Spleen (tissue), 11 donors: Measurements from ENCODE around the gene CXCL3. TPM values are rescaled to one million over a fixed set of nuclear protein-coding genes. Genes with fewer than 3 reads are reported as not detected.
A peak's percentile ranks its signal among the peaks of the same experiment; 100 is the strongest.

Experiments used
- DNase-seq: peaks from one replicate; pipeline ENCODE4 v3.0.0-alpha.2; 2020
- H3K27ac ChIP-seq, 8 donors: fragments of 200-600 bp; sonication (generic) in 7 of 8; 1 replicate in 4 of 8; 2 replicates in 4 of 8; pipeline versions ENCODE4 v1.5.0 to v1.8.0; 2016 to 2021; ENCODE audit warnings: inconsistent platforms in 4 of 8, mild to moderate bottlenecking in 4 of 8, moderate library complexity in 1 of 8
- H3K27me3 ChIP-seq, 7 donors: fragments of 200-600 bp; sonication (generic) in 6 of 7; replicated peaks in 1 of 7; 1 replicate in 4 of 7; 2 replicates in 3 of 7; pipeline versions ENCODE4 v1.5.0 to v1.8.0; 2016 to 2021; ENCODE audit warnings: inconsistent platforms in 3 of 7, mild to moderate bottlenecking in 1 of 7
- H3K36me3 ChIP-seq, 6 donors: fragments of 200-600 bp; sonication (generic) in 5 of 6; 1 replicate in 4 of 6; 2 replicates in 2 of 6; pipeline versions ENCODE4 v1.5.0 to v1.8.0; 2016 to 2021; ENCODE audit warnings: inconsistent platforms in 2 of 6
- H3K4me1 ChIP-seq, 6 donors: fragments of 200-600 bp; sonication (generic) in 5 of 6; 1 replicate in 3 of 6; 2 replicates in 3 of 6; pipeline versions ENCODE4 v1.5.0 to v1.8.0; 2016 to 2021; ENCODE audit warnings: inconsistent platforms in 3 of 6
- H3K4me3 ChIP-seq, 8 donors: fragments of 200-600 bp; sonication (generic) in 7 of 8; 1 replicate in 4 of 8; 2 replicates in 4 of 8; pipeline versions ENCODE4 v1.5.0 to v1.8.0; 2016 to 2021; ENCODE audit warnings: inconsistent platforms in 4 of 8, mild to moderate bottlenecking in 4 of 8, moderate library complexity in 2 of 8
- H3K9me3 ChIP-seq, 8 donors: fragments of 200-600 bp; sonication (generic) in 7 of 8; 1 replicate in 4 of 8; 2 replicates in 4 of 8; pipeline versions ENCODE4 v1.5.0 to v1.8.0; 2016 to 2021; ENCODE audit warnings: inconsistent platforms in 4 of 8
- CTCF ChIP-seq, 11 experiments: fragments of 200-600 bp in 7 of 11; fragments of 450-650 bp in 4 of 11; sonication (generic) in 4 of 11; IDR thresholded peaks in 8 of 11; conservative IDR thresholded peaks in 3 of 11; 1 replicate in 7 of 11; 2 replicates in 4 of 11; pipeline versions ENCODE4 v1.4.0 to v1.8.0; 2016 to 2021; ENCODE audit warnings: antibody characterized with exemption in 11 of 11, inconsistent platforms in 4 of 11, mild to moderate bottlenecking in 1 of 11
- POLR2A ChIP-seq, 3 donors: fragments of 450-650 bp; IDR thresholded peaks; one replicate each; pipeline ENCODE4 v1.5.1; 2017; ENCODE audit warnings: antibody characterized with exemption in 3 of 3, mild to moderate bottlenecking in 1 of 3
- POLR2AphosphoS5 ChIP-seq, 3 donors: sonication (generic); formaldehyde crosslinking; IDR thresholded peaks; one replicate each; pipeline ENCODE4 v1.5.1; 2017; ENCODE audit warnings: antibody characterized with exemption in 3 of 3
- WGBS, 5 donors: extraction: QIAGEN DNeasy Blood & Tissue Kit in 3 of 5; methylation state at CpG; one replicate each; pipeline versions ENCODE4 v1.1.5 to v1.1.7; 2013 to 2018; 5-methylcytosine and 5-hydroxymethylcytosine counted together
- intact Hi-C: fragments of 100-400 bp; cut with DNase I; formaldehyde crosslinking; loops from one replicate; pipeline ENCODE4 v1.15.0; 2023; ENCODE audit warnings: low total_unique reads
- polyA plus RNA-seq, 3 donors: library from polyadenylated mRNA; stranded (reverse); fragments of 200-250 nt; gene quantifications; one replicate each; pipeline ENCODE4 v1.2.1, GENCODE V29; 2013
- total RNA-seq, 7 donors: library from RNA; depleted of rRNA in 3 of 7; stranded (reverse); fragments of >200 nt in 3 of 7; fragmentation: NEBNext Ultra II Directional in 4 of 7; extraction: Animal tissue kit (Norgen Biotek cat#: 25700) in 4 of 7; gene quantifications; one replicate each; pipeline versions ENCODE4 v1.1.0 to v1.2.1, GENCODE V29; 2016 to 2021
- donor health status: healthy with polysubstance abuse.
- donor health status: DM: no; HTN: no; CAD: no; lungs with moderate emphysema.
- donor health status: DM: no; HTN: no; CAD: no.
- donor health status: Bipolar disorder and iron deficiency.
- donor health status: healthy.
- donor health status: DM: no; HTN: no; CAD: no.
- donor health status: DM: yes; HTN: yes; CAD: no.

CXCL3 gene
- total and polyA plus RNA-seq, 10 donors, result 0.52 to 4.0 (median 2.5) TPM

- H3K4me3 ChIP-seq, result no peak overlapping the region
- H3K36me3 ChIP-seq, result no peaks in the 10 kb centered on the region
- DNase-seq, result no peak
- H3K27me3 ChIP-seq, result peaks cover 0 to 33% (median 0%) of the 10 kb centered on the region in 7 donors
- H3K4me1 ChIP-seq, result peaks cover 0 to 26% (median 9%) of the 10 kb centered on the region in 6 donors
- intact Hi-C loops, result no loop called here
- WGBS, 5 donors, result 42 to 80% (median 52%) methylated on average over 1 of the region's 1 CpG
- H3K27ac ChIP-seq, result no peak overlapping the region
- TF ChIP-seq POLR2AphosphoS5 (IDR thresholded peaks at IDR 0.05), result no peak
- no peak for TF ChIP-seq POLR2A (IDR thresholded peaks at IDR 0.05)
- TF ChIP-seq CTCF (IDR thresholded peaks at IDR 0.05 in 8 of 11, conservative IDR thresholded peaks at IDR 0.05 in 3 of 11), result no peak
- H3K9me3 ChIP-seq, result peaks cover 0 to 3% (median 0%) of the 10 kb centered on the region in 8 donors
These were observed 2.9 kb upstream of the CXCL3 start for GRCh38 chr4:74041418-74041817.

- no peaks in the 10 kb centered on the region for H3K9me3 ChIP-seq
- peaks cover 0 to 26% (median 9%) of the 10 kb centered on the region in 6 donors for H3K4me1 ChIP-seq
- TF ChIP-seq POLR2AphosphoS5 (IDR thresholded peaks at IDR 0.05) (no peak), CTCF (IDR thresholded peaks at IDR 0.05 in 8 of 11, conservative IDR thresholded peaks at IDR 0.05 in 3 of 11) (no peak), POLR2A (IDR thresholded peaks at IDR 0.05) (no peak)
- 15 to 24% (median 21%) methylated on average over 4 of the region's 4 CpGs for WGBS, 5 donors
- H3K36me3 ChIP-seq, result no peaks in the 10 kb centered on the region
- H3K27ac ChIP-seq, result peak overlapping the region in 6 of 8 donors; percentile 42 to 84 (median 74)
- DNase-seq, result no peak
- H3K27me3 ChIP-seq, result peaks cover 0 to 33% (median 0%) of the 10 kb centered on the region in 7 donors
- H3K4me3 ChIP-seq, result peak overlapping the region; percentile 37 to 81 (median 60)
- intact Hi-C loops, result no loop called here
These were observed 850 bp upstream of the CXCL3 start for GRCh38 chr4:74039315-74039763.

GRCh38 chr4:74038086-74038424 lies 434 bp downstream of the CXCL3 start:
- peak overlapping the region; percentile 37 to 81 (median 60) for H3K4me3 ChIP-seq
- WGBS, 5 donors, result 4 to 17% (median 5%) methylated on average over 14 to 17 of the region's 17 CpGs
- DNase-seq, result peak; percentile 77
- no peaks in the 10 kb centered on the region for H3K36me3 ChIP-seq
- no peak for TF ChIP-seq POLR2A (IDR thresholded peaks at IDR 0.05)
- TF ChIP-seq POLR2AphosphoS5 (IDR thresholded peaks at IDR 0.05), result no peak
- TF ChIP-seq CTCF (IDR thresholded peaks at IDR 0.05 in 8 of 11, conservative IDR thresholded peaks at IDR 0.05 in 3 of 11), result no peak
- peaks cover 0 to 33% (median 0%) of the 10 kb centered on the region in 7 donors for H3K27me3 ChIP-seq
- H3K27ac ChIP-seq, result peak overlapping the region in 7 of 8 donors; percentile 42 to 84 (median 72)
- intact Hi-C loops, result no loop called here
- peaks cover 0 to 26% (median 9%) of the 10 kb centered on the region in 6 donors for H3K4me1 ChIP-seq
- no peaks in the 10 kb centered on the region for H3K9me3 ChIP-seq

- Histone ChIP-seq H3K27ac (peak overlapping the region in 3 of 8 donors; percentile 42 to 84 (median 77)), H3K4me1 (peaks cover 0 to 26% (median 9%) of the 10 kb centered on the region in 6 donors), H3K4me3 (peak overlapping the region in 7 of 8 donors; percentile 37 to 81 (median 60)), H3K36me3 (no peaks in the 10 kb centered on the region), H3K27me3 (peaks cover 0 to 38% (median 0%) of the 10 kb centered on the region in 7 donors), H3K9me3 (no peaks in the 10 kb centered on the region)
- WGBS, 5 donors, result 18 to 35% (median 29%) methylated on average over 4 of the region's 4 CpGs
- no peak for DNase-seq
- intact Hi-C loops, result no loop called here
- TF ChIP-seq CTCF (IDR thresholded peaks at IDR 0.05 in 8 of 11, conservative IDR thresholded peaks at IDR 0.05 in 3 of 11) (no peak), POLR2A (IDR thresholded peaks at IDR 0.05) (no peak), POLR2AphosphoS5 (IDR thresholded peaks at IDR 0.05) (no peak)
These were observed 1.2 kb downstream of the CXCL3 start for GRCh38 chr4:74037076-74037955.
